ENCODE results near the gene GPR83.
A peak's percentile ranks its signal among the peaks of the same experiment; 100 is the strongest.
"Not testable (repeated sequence)": the region's sequence is repeated elsewhere in the genome, so short reads cannot be mapped to it uniquely, and the experiment has no call there.

GPR83 gene

GRCh38 chr11:94400839-94401772 is at the start of gene GPR83:
Gene GPR83, minus strand, starts transcription at chr11:94401419. Its CDS starts 172 bp downstream, at chr11:94401247.
- peak; percentile 87 for DNase-seq

- no peak for DNase-seq
These were observed 48.8 kb upstream of the GPR83 start for GRCh38 chr11:94450048-94450447.

- peak; percentile 86 for DNase-seq
These were observed 48.2 kb upstream of the GPR83 start for GRCh38 chr11:94449437-94449836.

- peak; percentile 20 for DNase-seq
These were observed 47.8 kb upstream of the GPR83 start for GRCh38 chr11:94449029-94449428.

- peak; percentile 55 for DNase-seq
These were observed 45.9 kb upstream of the GPR83 start for GRCh38 chr11:94447149-94447548.

- DNase-seq = no peak
These were observed 44.4 kb upstream of the GPR83 start for GRCh38 chr11:94445641-94446040.

GRCh38 chr11:94433049-94433448 is 31.8 kb upstream of the GPR83 start:
- DNase-seq = no peak

- no peak for DNase-seq
These were observed 23.4 kb upstream of the GPR83 start for GRCh38 chr11:94424662-94425061.

- DNase-seq = no peak
These were observed 22.8 kb upstream of the GPR83 start for GRCh38 chr11:94424011-94424410.

- DNase-seq = peak; percentile 61
These were observed 22.3 kb upstream of the GPR83 start for GRCh38 chr11:94423507-94423906.

- DNase-seq = no peak
These were observed 17.0 kb upstream of the GPR83 start for GRCh38 chr11:94418123-94418765.

GRCh38 chr11:94417386-94417987 is 16.3 kb upstream of the GPR83 start:
- DNase-seq = peak; percentile 46

- no peak for DNase-seq
These were observed 4.0 kb upstream of the GPR83 start for GRCh38 chr11:94405062-94405833.

GRCh38 chr11:94402355-94402754 is 1.1 kb upstream of the GPR83 start:
- DNase-seq = peak; percentile 66

GRCh38 chr11:94401773-94402265 is 600 bp upstream of the GPR83 start:
- peak; percentile 38 for DNase-seq

- no peak for DNase-seq
These were observed 771 bp downstream of the GPR83 start for GRCh38 chr11:94400457-94400838.

GRCh38 chr11:94400050-94400449 is 1.2 kb downstream of the GPR83 start:
- peak; percentile 76 for DNase-seq

- DNase-seq = no peak
These were observed 3.1 kb downstream of the GPR83 start for GRCh38 chr11:94398101-94398500.

GRCh38 chr11:94396282-94396681 is 4.9 kb downstream of the GPR83 start:
- DNase-seq = no peak

- DNase-seq = not testable (repeated sequence)
These were observed 9.3 kb downstream of the GPR83 start for GRCh38 chr11:94391937-94392336.

GRCh38 chr11:94379613-94380012 is 21.6 kb downstream of the GPR83 start:
- peak; percentile 24 for DNase-seq

GRCh38 chr11:94376841-94377240 is 24.4 kb downstream of the GPR83 start:
- peak; percentile 98 for DNase-seq

- DNase-seq = not testable (repeated sequence)
These were observed 30.6 kb downstream of the GPR83 start for GRCh38 chr11:94370576-94370975.
